Left lobe of liver (tissue), 2 donors: ENCODE results near the gene TMEM151A. TPM values are rescaled to one million over a fixed set of nuclear protein-coding genes. Genes with fewer than 3 reads are reported as not detected.
A peak's percentile ranks its signal among the peaks of the same experiment; 100 is the strongest.
"Not testable (repeated sequence)": the region's sequence is repeated elsewhere in the genome, so short reads cannot be mapped to it uniquely, and the experiment has no call there.

ENCODE experiments used
- ATAC-seq: fragments of 200-7000 bp; cut with Tn5 transposase; one replicate; pipeline ENCODE4 v1.9.1; 2020; ENCODE audit warnings: mild to moderate bottlenecking, moderate library complexity
- DNase-seq: peaks from one replicate; pipeline ENCODE4 v3.0.0-alpha.2; 2020; ENCODE audit warnings: low spot score
- total RNA-seq: library from RNA; stranded (reverse); gene quantifications from one replicate; pipeline ENCODE4 v1.2.1, GENCODE V29; 2021
- donor health status: DM: no; HTN: no; CAD: no; lungs with moderate emphysema.
- donor health status: DM: no; HTN: yes; CAD: no.

The TMEM151A gene
- total RNA-seq, 1 donor from 2014 or later = 0.10 TPM

DNA sequence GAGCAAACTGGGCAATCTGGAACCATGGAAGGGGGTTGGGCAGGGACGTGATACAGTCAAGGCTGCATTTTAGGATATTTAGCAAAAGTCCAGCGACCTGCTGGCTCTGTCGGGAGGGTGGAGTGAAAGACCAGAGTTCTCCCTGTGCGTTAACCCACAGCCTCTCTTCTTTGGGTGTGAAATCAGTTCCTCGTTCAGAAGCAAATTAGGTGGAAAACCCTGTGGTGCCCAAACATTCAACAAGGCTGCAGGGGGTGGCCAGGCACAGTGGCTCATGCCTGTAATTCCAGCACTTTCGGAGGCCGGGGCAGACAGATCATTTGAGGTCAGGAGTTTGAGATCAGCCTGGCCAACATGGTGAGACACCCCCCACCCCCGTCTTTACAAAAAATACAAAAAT is 5.9 kb downstream of the TMEM151A start:
- DNase-seq (no peak), ATAC-seq (no peak)

DNA sequence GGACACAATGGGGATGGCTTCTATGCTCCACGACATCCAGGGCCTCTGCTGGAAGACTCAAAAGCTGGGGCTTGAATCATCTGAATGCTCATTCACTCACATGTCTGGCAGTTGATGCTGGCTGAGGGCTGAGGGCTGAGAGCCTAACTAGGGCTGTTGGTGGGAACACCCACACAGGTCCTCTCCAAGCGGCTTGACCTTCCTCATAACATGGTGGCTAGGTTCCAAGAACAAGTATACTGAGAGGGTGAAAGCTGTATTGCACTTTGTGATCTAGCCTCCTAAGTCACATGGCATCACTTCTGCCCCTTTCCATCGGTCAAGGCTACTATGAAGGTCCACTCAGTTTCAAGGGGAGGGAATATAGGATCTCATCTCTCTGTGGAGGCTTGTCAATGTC is 7.5 kb downstream of the TMEM151A start:
- DNase-seq = no peak
- ATAC-seq = peak; percentile 19

DNA sequence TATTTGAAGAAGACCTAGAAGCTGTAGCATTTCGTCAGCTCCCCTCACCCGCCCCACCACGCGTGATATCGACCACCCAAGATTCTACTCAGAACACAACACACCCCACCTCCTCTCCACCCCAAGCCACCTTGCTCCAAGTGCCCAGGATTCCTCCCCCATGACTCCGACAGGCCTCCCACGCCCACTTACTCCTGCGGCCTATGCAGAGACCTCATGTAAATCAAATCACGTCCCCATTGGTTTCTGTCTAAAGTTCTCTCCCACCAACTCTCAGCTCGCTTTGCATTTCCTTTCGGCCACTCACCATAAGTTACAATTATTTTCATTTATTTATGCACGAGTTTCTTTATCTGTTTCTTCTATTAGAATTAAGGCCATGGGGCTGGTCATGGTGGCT is 11.0 kb downstream of the TMEM151A start:
- ATAC-seq (no peak), DNase-seq (no peak)

DNA sequence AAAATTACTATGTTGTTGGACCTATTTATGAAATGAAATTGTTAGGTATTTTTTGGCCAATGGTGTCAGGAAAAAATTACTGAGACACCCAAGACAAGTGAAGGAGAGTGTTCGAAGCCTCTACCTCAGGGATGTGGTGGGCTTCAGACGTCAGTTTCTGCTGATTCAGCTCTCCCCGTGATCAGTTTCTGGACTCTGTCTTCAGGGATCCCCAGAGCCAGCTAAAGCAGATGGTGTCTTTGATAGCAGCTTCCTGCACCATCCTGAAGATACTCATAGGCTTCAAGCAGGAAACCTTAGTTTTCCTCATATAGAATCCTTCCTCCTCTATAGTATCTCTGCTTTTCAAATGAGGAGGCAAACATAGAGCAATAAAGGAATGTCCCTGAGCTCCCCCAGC is 17.8 kb downstream of the TMEM151A start:
- DNase-seq = no peak
- ATAC-seq = no peak

DNA sequence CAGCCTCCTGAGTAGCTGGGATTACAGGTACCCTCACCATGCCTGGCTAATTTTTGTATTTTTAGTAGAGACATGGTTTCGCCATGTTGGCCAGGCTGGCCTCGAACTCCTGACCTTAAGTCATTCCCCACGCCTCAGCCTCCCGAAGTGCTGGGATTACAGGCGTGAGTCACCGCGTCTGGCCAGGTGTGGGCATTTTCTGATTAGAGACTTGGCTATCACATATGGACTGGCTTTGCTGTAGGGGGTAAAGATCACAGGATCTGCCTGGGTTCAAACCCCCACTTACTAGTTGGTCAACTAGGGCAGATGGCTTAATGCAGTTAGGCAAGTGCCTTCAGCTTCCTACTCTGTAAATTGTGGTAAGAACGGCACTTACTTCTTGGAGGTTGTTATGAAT is 18.6 kb downstream of the TMEM151A start:
- DNase-seq (no peak), ATAC-seq (no peak)

DNA sequence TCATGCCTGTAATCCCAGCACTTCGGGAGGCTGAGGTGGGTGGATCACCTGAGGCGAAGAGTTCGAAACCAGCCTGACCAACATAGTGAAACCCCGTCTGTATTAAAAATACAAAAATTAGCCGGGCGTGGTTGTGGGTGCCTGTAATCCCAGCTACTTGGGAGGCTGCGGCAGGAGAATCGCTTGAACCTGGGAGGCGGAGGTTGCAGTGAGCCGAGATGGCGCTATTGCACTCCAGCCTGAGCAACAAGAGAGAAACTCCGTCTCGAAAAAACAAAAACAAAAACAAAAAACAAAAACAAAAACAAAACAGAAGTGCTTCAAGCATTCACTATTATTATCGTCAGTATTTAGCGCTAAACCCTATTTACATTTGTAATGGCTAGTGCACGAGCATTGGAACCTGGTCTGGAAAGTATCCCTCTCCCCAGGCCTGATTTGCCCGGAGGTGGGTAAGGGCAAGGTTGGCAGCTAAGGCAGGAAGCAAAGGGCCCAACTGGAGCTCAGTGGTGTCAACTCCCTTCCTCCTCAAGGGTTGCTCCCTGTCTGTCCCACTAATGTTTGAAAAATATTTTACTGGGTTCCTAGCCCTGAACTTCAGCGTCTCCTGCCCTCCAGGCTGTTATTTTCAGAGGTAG is 19.2 kb downstream of the TMEM151A start:
- not testable (repeated sequence) for DNase-seq, ATAC-seq

DNA sequence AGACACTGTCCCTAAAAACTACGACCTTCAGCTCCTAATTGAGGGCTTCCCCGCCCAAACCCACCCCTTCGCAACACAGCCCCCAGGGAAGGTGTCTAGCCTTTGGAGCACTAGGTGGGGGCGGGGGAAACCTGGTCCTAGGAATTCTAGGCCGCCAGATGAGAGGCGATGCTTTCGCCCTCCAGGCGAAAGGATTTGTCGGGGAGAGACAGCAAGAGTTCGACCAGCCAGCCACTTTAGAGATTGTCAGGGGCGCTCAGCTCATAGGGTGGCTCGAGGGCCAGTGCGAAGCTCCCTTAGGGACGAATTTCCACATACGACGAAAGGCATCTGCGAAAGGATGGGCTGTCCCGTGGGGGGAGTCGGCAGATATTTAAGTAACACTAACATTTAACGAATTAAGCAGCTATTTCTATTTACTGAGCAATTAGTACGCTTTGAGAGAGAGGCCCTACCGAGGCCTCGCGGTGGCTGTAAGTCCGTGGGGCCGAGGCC is 19.8 kb downstream of the TMEM151A start:
- DNase-seq = no peak
- no peak for ATAC-seq

DNA sequence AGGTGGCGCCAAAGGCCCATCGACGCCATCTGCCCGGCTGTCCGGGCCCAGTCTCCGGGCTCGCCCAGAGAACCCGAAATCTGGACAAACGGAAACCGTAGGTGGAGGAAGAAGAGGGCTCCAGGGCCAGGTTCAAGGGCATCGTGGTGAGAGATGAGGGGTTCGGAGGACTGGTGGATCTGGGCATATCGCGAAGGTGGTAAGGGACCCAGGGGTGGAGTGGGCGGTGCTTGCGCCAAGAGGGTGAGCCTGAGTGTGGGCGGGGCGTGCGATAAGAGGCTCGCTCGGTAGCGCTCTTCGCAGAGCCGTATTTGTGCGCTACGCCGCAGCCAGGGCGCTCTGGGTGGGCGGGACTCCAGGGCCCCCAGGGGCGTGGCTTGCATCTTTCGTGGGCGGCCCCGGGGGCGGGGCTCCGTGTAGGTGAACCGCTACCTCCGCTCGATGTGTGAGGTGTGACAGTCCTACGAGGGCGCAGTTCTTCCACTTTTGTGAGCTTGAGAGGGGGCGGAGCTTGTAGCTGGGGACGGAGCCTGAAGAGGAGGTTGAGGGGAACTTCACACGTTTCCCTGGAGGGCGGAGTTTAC is 20.4 kb downstream of the TMEM151A start:
- ATAC-seq (peak; percentile 84), DNase-seq (peak; percentile 96)

DNA sequence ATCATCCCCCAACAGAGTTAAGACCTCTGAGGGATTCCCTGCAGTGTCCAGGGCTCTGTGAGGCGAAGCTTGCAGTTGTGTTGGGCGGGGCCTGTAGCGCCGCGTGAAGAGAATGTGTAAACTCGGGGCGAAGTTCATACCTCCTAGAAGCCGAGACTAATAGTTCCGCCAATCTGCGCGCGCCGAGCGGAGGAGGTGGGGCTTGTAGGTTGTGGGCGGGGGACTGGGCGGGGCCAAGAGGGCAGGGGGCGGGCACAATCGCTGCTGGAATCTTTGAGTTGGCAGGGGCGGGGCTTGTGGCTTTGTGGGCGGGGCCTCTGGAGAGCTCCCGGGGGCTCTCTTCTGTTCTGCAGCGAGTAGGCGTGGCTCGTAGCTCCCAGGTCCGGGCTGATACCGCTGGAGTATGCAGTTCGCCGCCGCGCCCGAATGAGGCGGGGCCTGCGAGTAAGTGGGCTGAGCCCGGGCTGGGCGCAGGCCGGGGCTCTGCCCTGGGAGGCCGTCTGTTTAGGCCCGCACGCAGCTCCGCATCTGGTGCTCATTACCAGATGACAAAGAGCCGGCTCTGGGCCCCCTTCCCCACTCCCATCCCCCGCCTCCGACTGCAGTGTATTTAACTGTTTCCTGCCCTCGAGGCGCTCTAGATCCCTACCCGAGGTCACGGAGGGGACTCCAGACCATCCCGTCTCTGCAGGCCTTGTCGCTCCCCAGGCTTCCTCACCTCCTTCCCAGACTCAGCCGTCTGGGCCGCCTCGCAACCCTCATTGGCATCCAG is 21.0 kb downstream of the TMEM151A start:
- ATAC-seq (peak; percentile 82), DNase-seq (peak; percentile 98)

DNA sequence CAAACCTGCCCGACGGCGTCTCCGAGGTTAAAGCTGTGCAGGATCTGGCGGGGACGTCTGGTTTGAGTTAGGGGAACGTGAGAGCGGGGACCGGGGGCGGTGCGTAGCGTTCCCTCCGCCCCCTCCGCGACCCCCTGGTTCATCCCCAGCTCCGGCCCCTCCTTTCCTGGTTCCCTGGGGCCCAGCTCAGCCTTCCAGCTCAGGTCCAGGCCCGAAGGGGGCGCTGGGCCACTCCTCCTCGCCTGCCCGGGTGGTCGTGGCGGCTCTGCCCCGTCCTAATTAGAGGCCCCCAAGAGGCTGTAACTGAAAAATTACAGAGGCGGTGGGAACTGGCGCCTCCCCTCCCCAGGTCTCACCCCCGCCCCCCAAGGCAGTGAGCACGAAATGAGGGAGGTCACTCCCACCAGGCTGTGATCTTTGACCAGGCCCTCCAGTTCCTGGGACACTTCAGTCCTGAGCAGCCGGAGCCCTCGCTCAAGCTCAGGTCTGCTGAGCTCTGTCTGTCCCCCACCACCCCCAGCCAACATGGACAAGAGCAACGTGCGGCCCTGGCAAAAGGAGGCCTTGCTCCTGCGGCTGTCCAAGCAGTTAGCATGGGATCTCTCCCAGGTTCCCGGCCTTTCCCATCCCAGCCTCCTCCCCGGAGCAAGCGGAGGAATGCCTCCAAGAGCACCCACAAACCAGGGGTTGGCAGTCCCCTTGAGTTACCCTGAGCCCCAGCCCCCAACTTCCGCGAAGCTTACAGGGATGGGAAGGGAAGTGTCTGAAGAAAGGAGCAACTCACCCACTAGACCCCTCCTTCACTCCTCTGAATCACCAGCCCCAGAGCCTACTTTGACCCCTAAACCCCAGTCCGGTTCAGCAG is 21.9 kb downstream of the TMEM151A start:
- no peak for DNase-seq
- ATAC-seq = no peak

DNA sequence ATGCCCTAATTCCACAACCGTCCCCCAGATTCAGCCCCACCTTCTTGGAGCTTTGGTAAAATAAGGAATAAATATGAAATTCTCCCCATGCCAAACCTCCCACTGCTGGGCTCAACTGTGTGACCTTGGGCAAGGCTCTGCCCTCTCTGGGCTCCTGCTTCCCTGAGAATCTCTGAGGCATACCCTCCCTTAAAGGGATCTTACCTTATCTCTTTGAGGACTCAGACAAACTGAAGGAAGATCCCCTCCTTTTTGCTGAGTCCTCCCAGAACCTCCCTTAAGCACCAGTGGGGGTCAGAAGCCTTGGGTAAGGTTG is 22.4 kb downstream of the TMEM151A start:
- ATAC-seq = no peak
- DNase-seq = no peak

DNA sequence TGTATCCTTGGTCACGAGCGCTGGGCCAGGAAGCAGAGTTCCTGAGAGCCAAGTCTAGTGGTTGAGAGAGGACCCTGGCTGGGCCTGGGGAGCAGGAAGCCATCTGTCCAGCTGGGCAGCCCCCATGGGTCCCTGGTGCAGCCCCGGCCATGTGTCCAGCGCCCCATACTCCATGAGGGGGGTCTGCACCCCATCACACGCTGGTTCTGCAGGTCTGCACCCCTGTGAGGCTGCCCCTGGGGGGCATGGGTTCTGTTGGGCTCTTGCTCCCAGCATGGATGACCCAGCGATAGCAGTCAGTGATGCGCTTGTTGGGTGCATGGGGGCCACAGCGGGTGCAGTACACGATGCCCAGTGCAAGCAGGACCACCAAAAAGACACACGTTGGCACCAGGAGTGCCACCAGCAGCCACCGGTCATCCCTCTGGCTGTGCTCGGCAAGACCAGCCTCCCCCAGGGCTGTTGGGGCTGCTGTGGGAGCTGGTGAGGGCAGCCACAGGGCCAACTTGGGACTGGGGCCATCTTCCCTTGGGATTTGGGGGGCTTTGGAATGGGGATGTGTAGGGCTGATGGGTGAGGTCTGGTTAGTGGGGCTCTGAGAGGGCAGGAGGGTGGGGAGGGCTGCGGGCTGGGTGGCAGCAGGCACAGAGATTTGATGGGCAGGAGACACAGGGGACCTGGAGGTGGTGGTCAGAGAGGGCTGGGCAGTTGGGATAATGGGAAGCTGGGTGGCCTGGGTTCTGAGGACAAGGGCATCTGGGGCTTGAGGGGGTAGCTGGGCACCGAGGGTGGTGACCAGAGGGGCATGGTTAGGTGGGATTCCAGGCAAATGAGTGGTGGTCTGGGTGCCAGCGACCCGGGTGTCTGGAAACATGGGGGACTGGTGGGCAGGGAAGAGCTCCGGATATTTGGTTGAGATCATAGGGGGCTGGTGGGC is 23.1 kb downstream of the TMEM151A start:
- no peak for DNase-seq
- no peak for ATAC-seq

DNA sequence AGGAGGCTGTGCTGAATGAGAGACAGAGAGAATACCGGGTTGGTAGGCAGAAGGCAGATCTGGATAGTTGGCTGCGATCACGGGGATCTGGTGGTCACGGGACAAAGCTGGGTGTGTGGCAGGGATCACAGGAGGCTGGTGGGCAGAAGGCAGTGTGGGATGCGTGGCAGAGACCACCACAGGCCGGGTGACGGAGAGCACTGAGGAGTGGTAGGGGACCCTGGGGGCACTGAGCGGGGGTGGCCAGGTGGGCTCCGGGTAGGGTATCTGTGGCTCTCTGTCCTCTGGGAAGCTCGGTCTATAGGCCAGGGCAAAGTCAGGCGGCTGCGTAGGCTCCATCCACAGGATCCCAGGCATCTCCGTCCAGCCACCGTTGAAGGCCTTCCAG is 23.8 kb downstream of the TMEM151A start:
- DNase-seq (no peak), ATAC-seq (no peak)

DNA sequence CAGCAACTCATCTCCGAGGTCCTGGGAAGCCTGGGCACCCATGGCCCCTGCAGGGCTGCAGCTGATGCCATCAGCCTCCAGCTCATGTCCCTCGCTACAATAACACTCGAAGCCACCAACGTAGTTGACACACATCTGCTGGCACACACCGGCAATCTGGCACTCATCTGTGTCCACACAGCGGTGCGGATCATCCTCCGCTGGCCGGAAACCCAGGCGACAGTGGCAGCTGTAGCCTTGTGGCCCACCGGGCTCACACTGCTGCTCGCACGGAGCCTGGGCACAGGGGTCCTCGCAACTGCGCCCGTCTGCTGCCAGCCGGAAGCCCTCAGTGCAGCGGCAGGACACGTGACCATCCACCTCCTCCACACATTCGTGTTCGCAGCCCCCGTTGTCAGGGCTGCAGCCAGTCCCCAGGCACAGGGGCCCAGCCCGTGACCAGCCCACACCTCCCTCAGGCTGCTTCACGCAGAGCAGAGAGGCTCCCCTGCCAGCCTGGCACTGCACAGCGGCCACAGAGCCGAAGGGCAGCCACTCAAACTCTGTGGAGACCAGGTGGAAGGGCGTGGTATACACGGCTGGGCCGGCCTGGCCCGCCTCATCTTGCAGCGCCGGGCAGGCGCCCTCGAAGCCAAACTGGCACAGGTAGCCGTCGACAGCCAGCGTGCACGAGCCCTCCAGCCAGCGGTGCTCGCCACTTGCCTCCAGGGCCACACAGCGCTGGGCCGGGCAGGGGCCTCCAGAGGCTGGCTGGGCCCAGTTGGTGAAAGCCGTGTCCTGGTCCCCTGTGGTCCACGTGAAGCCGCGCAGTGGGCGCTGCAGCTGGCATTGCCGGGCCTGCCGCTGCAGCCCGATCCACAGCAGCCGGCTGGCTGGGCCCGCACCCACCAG is 24.5 kb downstream of the TMEM151A start:
- no peak for ATAC-seq

DNA sequence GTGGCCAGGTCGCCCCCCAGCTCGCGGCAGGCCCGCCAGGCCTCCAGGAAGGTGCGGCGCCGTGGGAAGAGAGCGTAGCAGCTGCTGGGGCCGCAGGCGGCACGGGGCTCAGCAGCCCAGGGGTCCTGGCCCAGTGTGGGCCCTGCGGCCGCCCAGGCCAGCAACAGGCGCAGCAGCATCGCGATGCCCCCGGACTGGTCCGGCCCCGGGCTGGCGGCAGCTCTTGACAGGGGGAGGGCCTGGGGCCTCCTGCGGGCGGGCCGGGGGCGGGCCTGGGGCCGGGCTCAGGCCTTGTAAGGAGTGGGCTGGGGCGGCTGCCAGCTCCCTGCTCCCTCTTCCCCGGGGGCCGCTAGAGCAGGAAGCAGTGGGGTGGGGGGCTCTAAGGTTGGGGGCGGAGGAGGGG is 25.2 kb downstream of the TMEM151A start, which contains the start of gene CD248:
CD248 (minus strand) TSS at position 196 of the 403 bp plus-strand sequence; CDS start at position 179, 17 bp downstream.
- ATAC-seq = no peak
- no peak for DNase-seq

More for the DNA sequence above, 24.5 kb downstream of the TMEM151A start:
- no peak for DNase-seq

DNA sequence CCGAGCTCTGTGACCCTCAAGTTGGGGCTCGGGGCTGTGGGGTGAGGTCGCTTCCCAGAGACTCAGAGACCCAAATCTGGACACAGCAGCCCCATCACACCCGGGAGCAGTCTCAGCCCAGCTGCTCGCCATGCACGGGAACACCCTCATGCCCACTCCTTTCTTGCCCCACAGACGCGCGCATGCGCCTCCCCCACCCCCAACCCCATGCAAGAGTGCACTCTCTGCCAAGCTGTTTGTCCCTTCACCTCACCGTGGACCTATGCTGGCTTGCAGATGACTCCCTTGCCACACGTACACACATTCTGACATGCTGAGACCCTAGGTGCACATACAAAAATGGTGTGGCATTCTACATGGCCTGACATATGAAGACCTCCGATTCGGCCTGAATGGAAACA is 25.6 kb downstream of the TMEM151A start:
- DNase-seq (no peak), ATAC-seq (no peak)

DNA sequence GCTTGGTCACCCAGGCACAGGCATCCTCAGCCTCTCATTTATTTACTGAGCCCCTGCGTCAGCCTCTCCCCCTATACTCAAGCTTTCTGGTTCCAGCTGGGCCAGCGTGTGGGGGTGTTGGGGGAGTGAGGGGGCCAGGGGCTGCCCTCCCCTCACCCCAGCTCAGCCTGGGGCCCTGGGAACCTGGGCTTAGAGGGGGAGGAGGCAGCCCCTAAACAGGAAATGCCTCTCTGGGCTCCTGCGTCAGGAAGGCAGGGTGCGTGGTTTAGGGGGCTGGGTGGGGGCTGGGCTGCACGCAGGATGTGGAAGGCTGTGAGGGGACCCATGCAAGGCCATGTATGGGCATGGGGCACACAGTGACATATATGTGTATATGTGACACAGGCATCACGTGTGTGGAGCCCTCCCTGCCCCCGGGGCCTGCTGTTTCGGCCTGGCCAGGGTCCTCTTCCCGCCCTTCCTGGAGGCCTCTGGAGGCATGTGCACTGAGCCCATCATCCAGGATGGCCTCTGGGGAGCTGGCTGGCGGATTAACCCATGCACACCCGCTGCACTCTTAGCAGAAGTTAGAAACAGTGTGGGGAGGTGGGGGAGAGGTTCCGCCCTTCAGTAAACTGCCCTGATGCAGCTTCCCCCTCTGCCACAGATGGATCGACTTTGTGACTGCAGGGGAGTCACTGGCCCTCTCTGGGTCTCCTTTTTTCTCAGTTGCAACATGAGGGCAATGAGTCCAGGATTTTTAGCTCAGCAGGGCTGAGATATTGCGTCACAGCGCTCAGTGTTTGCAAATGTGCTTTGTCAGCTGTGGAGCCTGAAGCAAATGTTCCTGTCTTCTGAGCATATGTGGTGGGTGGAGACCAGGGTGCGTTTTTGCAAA is 26.3 kb downstream of the TMEM151A start:
- DNase-seq = peak; percentile 79
- peak; percentile 81 for ATAC-seq

DNA sequence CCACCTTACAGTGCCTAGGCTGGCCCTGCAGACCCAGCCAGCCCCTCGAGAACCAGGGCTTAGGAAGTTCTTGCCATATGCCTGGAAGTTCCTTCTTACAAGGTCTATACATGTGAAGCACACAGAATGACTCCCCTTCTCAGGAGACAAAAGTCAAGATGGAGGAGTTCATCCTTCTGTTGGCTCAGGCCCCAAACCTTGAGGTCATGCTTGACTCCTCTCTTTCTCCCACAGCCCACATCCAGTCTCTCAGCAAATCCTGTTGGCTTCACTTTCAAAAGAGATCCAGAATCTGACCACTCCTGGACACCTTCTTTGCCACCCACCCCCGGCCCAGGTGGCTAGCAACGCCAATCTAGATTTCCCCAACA is 26.9 kb downstream of the TMEM151A start:
- ATAC-seq (no peak), DNase-seq (no peak)
